SU-DHL-6 (cell line): ENCODE measurements around the gene SLAMF7.

Experiments used
- EZH2phosphoT487 ChIP-seq: fragments of 200-600 bp; sonication (generic), shearing (Covaris generic); conservative IDR thresholded peaks from 2 replicates; pipeline ENCODE4 v1.6.1; 2018; ENCODE audit warnings: mild to moderate bottlenecking, antibody characterized with exemption, low read length, moderate library complexity, mixed read lengths
- TF ChIP-seq, protein P1 (sequence below): fragments of 200-600 bp; sonication (generic); IDR thresholded peaks from one replicate; pipeline ENCODE4 v1.5.1; 2017; ENCODE audit warnings: antibody characterized with exemption, mild to moderate bottlenecking, low read length, moderate library complexity; ENCODE audit not compliant: insufficient read depth, poor library complexity, severe bottlenecking

DNA sequence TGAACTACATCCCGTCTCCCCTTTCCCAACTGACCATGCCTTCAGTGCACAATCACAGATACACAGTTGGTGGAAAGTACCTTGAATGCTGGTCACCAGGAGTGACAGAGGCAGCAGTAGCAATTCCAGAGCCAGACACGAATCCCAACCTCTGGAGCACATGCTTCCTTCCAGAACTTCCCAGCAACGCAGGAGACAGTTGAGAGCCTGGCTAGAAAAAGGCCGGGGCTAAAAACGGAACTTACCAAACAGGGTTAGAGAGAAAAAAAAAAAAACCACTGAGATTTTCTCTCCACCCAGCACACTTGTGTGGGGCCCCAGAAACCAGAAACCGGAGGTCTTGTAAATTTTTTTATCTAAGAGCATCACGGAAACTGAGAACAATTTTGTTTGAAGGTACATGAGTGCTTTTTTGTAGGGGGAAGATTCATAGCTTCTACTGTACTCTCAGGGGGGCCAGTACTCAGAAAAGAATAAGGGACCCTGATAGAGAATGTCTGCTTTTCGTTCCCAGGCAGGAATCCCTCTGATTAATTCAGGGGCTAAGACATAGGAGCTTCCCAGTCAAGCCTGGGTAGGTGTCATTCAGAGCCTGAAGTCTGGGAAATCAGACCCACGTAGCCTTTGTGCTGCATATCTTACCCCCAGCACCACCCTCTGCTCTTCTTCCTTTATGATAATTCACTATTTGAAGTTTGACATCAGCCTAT lies 27.3 kb upstream of the SLAMF7 start, which contains the start of gene CD48:
- TF ChIP-seq, protein P1, sequence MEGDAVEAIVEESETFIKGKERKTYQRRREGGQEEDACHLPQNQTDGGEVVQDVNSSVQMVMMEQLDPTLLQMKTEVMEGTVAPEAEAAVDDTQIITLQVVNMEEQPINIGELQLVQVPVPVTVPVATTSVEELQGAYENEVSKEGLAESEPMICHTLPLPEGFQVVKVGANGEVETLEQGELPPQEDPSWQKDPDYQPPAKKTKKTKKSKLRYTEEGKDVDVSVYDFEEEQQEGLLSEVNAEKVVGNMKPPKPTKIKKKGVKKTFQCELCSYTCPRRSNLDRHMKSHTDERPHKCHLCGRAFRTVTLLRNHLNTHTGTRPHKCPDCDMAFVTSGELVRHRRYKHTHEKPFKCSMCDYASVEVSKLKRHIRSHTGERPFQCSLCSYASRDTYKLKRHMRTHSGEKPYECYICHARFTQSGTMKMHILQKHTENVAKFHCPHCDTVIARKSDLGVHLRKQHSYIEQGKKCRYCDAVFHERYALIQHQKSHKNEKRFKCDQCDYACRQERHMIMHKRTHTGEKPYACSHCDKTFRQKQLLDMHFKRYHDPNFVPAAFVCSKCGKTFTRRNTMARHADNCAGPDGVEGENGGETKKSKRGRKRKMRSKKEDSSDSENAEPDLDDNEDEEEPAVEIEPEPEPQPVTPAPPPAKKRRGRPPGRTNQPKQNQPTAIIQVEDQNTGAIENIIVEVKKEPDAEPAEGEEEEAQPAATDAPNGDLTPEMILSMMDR = no peak
- no peak for TF ChIP-seq EZH2phosphoT487
